Hematopoietic multipotent progenitor cell treated with erythropoietin and hydrocortisone succinate and interleukin-3 and kit ligand, for 15 days (in vitro differentiated cells): ENCODE measurements around the gene RPS10.
A peak's percentile ranks its signal among the peaks of the same experiment; 100 is the strongest.

Source experiments
- DNase-seq: peaks from one replicate; pipeline ENCODE4 v3.0.0-alpha.2; 2015; ENCODE audit warnings: low spot score

Gene RPS10

DNA sequence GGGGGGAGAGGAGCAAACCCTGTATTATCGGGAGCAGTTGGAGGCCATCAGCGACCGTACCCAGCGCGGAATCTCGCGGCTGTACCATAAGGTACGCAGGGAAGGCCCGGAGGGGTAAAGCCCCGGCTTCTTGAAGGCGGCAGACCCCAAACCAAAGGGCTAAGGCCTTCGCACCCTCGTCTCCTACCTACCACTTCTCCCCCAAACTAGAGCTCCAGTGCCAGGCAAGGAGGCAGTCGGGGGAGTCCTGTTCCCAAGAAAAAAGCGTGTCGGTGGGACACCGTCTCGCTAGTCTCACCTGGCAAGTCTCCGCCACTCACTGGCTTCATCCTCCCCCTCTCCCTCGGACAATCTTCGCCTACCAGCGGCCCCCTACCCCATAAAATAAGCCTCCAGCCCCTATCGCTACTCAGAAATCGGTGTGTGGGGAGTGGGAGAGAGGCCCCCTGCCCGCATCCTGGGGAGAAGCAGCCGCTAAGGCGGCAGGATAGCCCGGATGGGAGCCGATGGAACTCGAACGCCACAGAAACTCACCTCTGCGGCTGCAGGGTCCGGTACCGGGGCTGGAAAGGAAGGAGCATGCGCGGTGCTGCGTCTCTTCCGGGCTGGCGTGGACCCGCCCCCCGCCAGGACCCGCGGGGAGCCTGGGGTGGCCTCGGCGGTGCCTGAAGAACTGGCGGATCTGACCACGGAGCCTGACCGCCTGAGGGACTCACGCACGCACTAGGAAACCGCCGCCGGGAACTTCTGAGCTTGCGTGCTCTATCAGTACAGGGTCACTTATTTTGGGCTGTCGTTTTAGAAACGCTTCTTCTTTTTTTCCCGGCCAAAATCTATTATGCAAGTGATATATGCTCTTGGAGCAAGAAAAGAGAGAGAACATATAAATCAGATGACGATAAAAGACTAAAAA, at the start of gene RPS10:
Gene RPS10 (minus strand): TSS at position 572 of the 913 bp plus-strand sequence. CDS start 848 bp downstream, outside the sequence.
- peak; percentile 93 for DNase-seq

- DNase-seq, result no peak
These were observed 49.4 kb upstream of the RPS10 start for GRCh38 chr6:34475238-34475682.

GRCh38 chr6:34474754-34475153, 48.9 kb upstream of the RPS10 start:
- DNase-seq, result no peak

DNA sequence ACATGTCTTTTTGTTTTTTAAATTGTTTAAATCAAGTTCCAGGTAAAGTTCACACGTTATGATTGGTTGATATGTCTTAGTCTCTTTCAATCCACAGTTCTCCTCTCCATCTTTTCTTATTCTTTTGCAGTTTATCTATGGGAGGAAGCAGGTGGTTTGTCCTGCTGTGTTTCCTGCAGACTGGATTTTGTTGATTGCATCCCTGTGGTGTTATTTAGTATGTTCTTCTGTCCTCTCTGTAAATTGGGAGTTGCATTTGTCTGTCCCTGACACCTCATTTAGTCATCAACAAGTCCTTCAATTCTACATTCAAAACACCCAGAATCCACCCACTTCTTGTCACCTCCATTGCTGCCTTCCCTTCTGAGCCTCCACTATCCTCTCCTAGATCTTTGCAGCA, 48.1 kb upstream of the RPS10 start:
- no peak for DNase-seq

- DNase-seq, result no peak
These were observed 46.6 kb upstream of the RPS10 start for GRCh38 chr6:34472425-34472824.

DNA sequence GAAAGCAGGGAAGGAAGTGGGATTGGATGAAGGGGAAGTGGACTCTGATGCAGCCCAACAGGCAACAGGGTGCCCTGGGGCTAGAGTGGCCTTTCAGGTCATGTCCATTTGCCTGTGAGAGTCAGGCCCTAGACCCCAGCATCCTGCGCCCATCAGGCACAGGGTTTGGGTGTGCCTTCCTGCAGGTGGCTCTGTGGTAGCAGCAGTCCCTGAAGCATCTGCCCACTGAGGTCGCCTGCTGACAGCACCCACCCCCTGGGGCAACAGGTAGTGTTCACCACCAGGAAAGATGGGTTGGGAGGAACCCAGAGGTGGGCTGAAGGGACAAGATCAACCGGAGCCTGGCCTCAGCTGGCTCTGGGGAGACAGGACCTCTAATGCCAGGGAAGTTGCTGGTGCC, 43.6 kb upstream of the RPS10 start:
- DNase-seq, result no peak

GRCh38 chr6:34468378-34468892, 42.6 kb upstream of the RPS10 start:
- no peak for DNase-seq

DNA sequence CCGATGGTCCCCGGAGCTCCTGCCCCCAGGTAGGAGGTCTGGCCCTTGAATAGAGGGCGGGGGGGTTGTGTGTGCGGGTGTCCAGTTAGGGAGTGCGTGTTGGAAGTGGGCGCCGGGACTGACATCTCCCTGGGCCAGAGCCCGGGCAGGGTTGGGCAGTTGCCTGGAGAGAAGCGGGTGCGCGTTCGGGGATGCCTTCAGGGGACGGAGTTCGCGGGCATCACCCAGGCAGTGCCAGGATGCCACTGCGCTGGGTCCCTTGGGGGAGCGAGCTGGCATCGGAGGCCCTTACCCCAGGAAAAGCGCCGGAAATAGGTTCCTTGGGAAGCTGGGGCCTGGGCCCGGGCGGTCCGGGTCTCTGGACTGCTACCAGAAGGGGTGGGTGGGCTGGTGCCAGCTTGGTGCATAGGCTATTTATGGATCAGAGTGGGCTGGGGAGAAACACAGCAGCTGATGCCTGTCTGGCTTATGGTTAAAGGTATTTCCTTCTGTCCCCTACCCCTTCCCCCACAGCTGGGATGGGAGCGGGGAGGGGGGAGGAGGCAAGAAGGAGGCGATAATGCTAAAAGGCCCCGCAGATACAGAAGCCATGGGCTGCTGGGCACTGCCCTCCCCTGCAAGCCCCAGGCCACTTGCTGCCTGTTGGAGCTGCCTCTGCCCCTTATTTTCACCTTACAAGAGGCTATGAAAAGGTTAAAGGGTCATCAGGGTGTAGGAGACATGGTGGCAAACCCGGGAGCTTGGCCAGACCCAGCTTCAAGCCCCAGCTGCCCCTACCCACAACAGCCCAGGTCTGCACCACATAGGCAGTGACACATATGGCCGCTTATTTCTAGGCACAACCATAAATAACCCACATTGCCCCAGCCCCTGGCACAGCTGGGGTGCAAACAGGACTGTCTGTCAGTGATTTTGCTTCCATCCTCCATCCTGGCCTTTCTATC, 40.6 kb upstream of the RPS10 start:
- no peak for DNase-seq

- DNase-seq, result no peak
These were observed 39.8 kb upstream of the RPS10 start, which contains the start of gene PACSIN1 for GRCh38 chr6:34465531-34466241. TSS of gene PACSIN1 (plus strand) at chr6:34466076. CDS start at chr6:34526306, 60,230 bp downstream.

DNA sequence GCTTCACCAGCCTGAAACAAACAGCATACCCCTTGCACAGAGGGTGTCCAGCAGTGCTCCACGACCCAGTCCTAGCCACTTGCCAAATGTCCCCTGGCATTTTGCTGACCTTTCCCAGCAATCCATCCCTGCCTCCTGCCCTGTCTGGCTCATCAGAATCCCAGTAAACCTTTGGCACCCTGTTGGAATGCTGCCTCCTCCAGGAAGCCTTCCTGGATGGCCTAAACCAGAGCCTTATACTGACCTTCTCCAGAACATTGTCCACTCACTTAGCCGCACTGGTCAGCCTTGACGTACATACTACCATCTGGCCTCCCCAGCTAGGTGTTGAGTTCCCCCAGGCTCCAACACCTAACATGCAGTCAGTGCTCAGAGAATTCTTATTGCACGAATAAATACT, 38.0 kb upstream of the RPS10 start:
- DNase-seq, result no peak

GRCh38 chr6:34463299-34463698, 37.4 kb upstream of the RPS10 start:
- DNase-seq, result no peak

DNA sequence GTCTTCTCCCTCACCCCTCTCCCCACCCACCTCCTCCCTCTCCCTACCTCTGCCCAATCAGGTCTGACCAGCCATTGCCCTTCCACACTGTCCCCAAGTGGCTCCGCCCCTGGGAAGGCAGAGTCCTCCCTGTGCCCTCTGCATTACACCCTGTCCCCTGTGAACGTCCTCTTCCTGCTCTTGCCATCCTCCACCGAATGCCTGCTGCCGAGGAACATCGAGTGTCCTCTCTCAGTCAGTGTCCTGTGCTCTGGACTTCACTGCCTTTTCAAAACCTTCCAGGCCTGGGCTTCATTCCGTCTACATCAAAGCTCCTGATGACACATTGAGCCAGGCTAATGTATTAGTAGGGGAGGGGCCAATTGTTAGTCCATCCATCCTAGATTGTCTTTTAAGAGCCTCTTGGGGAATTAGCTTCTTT, 36.7 kb upstream of the RPS10 start:
- no peak for DNase-seq

- DNase-seq, result no peak
These were observed 36.1 kb upstream of the RPS10 start for GRCh38 chr6:34462010-34462409.

GRCh38 chr6:34460796-34461507, 35.1 kb upstream of the RPS10 start:
- DNase-seq, result no peak

DNA sequence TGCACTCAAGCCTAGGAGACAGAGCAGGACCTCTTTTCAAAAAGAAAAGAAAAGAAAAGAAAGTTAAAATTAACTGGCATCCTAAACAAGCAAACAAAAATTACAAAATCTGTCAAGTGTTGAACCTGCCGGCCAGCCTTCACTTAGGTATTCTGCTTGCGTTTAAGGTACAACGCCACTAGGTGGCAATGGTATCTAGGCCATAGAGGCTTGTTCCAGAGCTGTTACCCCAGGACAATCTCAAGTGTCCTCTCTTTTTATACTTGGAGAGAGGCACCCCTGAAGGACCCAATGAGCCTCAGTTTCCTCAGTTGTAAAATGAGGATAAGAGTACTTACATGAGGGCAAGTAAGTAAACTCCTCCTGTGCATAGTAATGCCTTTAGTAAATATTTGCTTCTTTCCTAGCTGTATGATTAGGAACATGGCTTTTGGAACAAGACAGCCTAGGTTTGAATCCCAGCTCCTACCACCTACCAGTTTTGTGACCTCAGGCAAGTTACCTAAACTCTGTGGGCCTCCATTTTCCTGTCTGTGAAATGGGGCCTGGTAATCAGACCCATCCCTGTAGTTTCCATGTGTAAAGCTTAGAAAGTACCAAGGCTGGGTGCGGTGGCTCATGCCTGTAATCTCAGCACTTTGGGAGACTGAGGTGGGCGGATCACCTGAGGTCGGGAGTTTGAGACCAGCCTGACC, 34.2 kb upstream of the RPS10 start:
- peak; percentile 68 for DNase-seq

- no peak for DNase-seq
These were observed 32.2 kb upstream of the RPS10 start for GRCh38 chr6:34457742-34458735.

- DNase-seq, result no peak
These were observed 31.5 kb upstream of the RPS10 start for GRCh38 chr6:34457382-34457741.

GRCh38 chr6:34455831-34456230, 30.0 kb upstream of the RPS10 start:
- DNase-seq, result no peak

GRCh38 chr6:34451192-34451591, 25.3 kb upstream of the RPS10 start:
- no peak for DNase-seq
